ENCODE measurements around the gene ACSF2. TPM values are rescaled to one million over a fixed set of nuclear protein-coding genes. Genes with fewer than 3 reads are reported as not detected.

Gene ACSF2
- total RNA-seq, 1 donor from 2014 or later = 26.1 TPM

- H3K27ac ChIP-seq = no peak overlapping the region
- intact Hi-C loops (cut with DNase I) = no loop called here
- H3K4me1 ChIP-seq = no peaks in the 10 kb centered on the region
These were observed 32.3 kb downstream of the ACSF2 start for GRCh38 chr17:50458270-50458669.

GRCh38 chr17:50458701-50459676 is 33.0 kb downstream of the ACSF2 start:
- no peak overlapping the region for H3K27ac ChIP-seq
- intact Hi-C loops (cut with DNase I) = no loop called here
- H3K36me3 ChIP-seq = peaks cover 3 to 4% of the 10 kb centered on the region in 2 donors
- no peaks in the 10 kb centered on the region for H3K9me3 ChIP-seq
- TF ChIP-seq, protein P1, sequence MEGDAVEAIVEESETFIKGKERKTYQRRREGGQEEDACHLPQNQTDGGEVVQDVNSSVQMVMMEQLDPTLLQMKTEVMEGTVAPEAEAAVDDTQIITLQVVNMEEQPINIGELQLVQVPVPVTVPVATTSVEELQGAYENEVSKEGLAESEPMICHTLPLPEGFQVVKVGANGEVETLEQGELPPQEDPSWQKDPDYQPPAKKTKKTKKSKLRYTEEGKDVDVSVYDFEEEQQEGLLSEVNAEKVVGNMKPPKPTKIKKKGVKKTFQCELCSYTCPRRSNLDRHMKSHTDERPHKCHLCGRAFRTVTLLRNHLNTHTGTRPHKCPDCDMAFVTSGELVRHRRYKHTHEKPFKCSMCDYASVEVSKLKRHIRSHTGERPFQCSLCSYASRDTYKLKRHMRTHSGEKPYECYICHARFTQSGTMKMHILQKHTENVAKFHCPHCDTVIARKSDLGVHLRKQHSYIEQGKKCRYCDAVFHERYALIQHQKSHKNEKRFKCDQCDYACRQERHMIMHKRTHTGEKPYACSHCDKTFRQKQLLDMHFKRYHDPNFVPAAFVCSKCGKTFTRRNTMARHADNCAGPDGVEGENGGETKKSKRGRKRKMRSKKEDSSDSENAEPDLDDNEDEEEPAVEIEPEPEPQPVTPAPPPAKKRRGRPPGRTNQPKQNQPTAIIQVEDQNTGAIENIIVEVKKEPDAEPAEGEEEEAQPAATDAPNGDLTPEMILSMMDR (IDR thresholded peaks at IDR 0.05) = no peak
- DNase-seq (ENCODE audit: low spot score in 2 of 2) = no peak
- no peaks in the 10 kb centered on the region for H3K27me3 ChIP-seq
- H3K4me3 ChIP-seq = no peak overlapping the region
- no peaks in the 10 kb centered on the region for H3K4me1 ChIP-seq

More at GRCh38 chr17:50458270-50458669, 32.3 kb downstream of the ACSF2 start:
- Histone ChIP-seq H3K36me3 (peaks cover 3 to 4% of the 10 kb centered on the region in 2 donors), H3K27me3 (no peaks in the 10 kb centered on the region), H3K9me3 (no peaks in the 10 kb centered on the region), H3K4me3 (no peak overlapping the region)
- TF ChIP-seq, protein P1 (IDR thresholded peaks at IDR 0.05) = no peak
- DNase-seq (ENCODE audit: low spot score in 2 of 2) = no peak

GRCh38 chr17:50459756-50460155 is 33.7 kb downstream of the ACSF2 start:
- no peak for DNase-seq (ENCODE audit: low spot score in 2 of 2)
- Histone ChIP-seq H3K36me3 (peaks cover 0 to 3% of the 10 kb centered on the region in 2 donors), H3K4me1 (no peaks in the 10 kb centered on the region), H3K27me3 (no peaks in the 10 kb centered on the region), H3K27ac (no peak overlapping the region), H3K4me3 (no peak overlapping the region), H3K9me3 (no peaks in the 10 kb centered on the region)
- TF ChIP-seq, protein P1 (IDR thresholded peaks at IDR 0.05) = no peak
- intact Hi-C loops (cut with DNase I) = no loop called here

- Histone ChIP-seq H3K4me3 (no peak overlapping the region), H3K4me1 (no peaks in the 10 kb centered on the region), H3K9me3 (no peaks in the 10 kb centered on the region), H3K36me3 (peaks cover 0 to 3% of the 10 kb centered on the region in 2 donors), H3K27me3 (no peaks in the 10 kb centered on the region), H3K27ac (no peak overlapping the region)
- no peak for DNase-seq (ENCODE audit: low spot score in 2 of 2)
- TF ChIP-seq, protein P1 (IDR thresholded peaks at IDR 0.05) = no peak
- intact Hi-C loops (cut with DNase I) = no loop called here
These were observed 35.0 kb downstream of the ACSF2 start for GRCh38 chr17:50460831-50461526.

- no peak overlapping the region for H3K27ac ChIP-seq
- no peaks in the 10 kb centered on the region for H3K27me3 ChIP-seq
- H3K4me3 ChIP-seq = no peak overlapping the region
- TF ChIP-seq, protein P1 (IDR thresholded peaks at IDR 0.05) = no peak
- H3K36me3 ChIP-seq = peaks cover 0 to 3% of the 10 kb centered on the region in 2 donors
- intact Hi-C loops (cut with DNase I) = no loop called here
- DNase-seq (ENCODE audit: low spot score in 2 of 2) = no peak
- no peaks in the 10 kb centered on the region for H3K9me3 ChIP-seq
- no peaks in the 10 kb centered on the region for H3K4me1 ChIP-seq
These were observed 35.6 kb downstream of the ACSF2 start for GRCh38 chr17:50461550-50462132.
